ENCODE results near the gene HSPB9. TPM values are rescaled to one million over a fixed set of nuclear protein-coding genes. Genes with fewer than 3 reads are reported as not detected.

Gene HSPB9
- total RNA-seq, 1 experiment from 2014 or later, result 0.15 TPM

GRCh38 chr17:42165751-42166150 is 43.1 kb downstream of the HSPB9 start:
- Histone ChIP-seq H3K79me1 (ENCODE audit: insufficient read depth, low read depth, low read length, poor library complexity, severe bottlenecking) (no peaks in the 10 kb centered on the region), H3K4me1 (ENCODE audit: insufficient read depth, low read length) (no peaks in the 10 kb centered on the region), H3K4me2 (ENCODE audit: insufficient read depth, insufficient read length, low read length) (no peak overlapping the region), H2BK12ac (ENCODE audit: insufficient read length, low read depth, low read length) (no peak overlapping the region), H2BK5ac (ENCODE audit: insufficient read length, low read length) (no peak overlapping the region), H4K91ac (ENCODE audit: insufficient read length, low read depth, low read length) (no peak overlapping the region), H3K9ac (ENCODE audit: extremely low read depth, insufficient read length, low read length) (no peak overlapping the region), H3K4ac (ENCODE audit: low read depth, low read length) (no peak overlapping the region), H4K5ac (ENCODE audit: insufficient read length, low read depth, low read length) (no peak overlapping the region), H3T11ph (ENCODE audit: low read length) (no peak overlapping the region), H2BK120ac (ENCODE audit: low read depth, low read length, poor library complexity, severe bottlenecking) (no peak overlapping the region), H4K20me1 (ENCODE audit: control insufficient read depth, insufficient read depth, insufficient read length) (no peaks in the 10 kb centered on the region), H4K8ac (replicated peaks; ENCODE audit: insufficient read length, low read depth, low read length) (no peak overlapping the region), H3K27me3 (ENCODE audit: insufficient read depth, low read length) (no peaks in the 10 kb centered on the region), H2BK15ac (ENCODE audit: low read depth, low read length) (no peak overlapping the region), H3K79me2 (ENCODE audit: insufficient read depth, low read length) (no peaks in the 10 kb centered on the region), H2AK5ac (ENCODE audit: insufficient read length, low read length) (no peak overlapping the region), H3K23me2 (ENCODE audit: insufficient read length, low read depth, low read length, poor library complexity, severe bottlenecking) (no peaks in the 10 kb centered on the region), H2BK20ac (ENCODE audit: low read depth, low read length, poor library complexity, severe bottlenecking) (no peak overlapping the region), H3K9me3 (ENCODE audit: control insufficient read depth, low read depth, low read length) (no peaks in the 10 kb centered on the region), H3K27ac (ENCODE audit: insufficient read length, low read depth, low read length) (no peak overlapping the region), H3K18ac (ENCODE audit: insufficient read length, low read depth, low read length) (no peak overlapping the region), H2AFZ (ENCODE audit: low read length) (no peak overlapping the region), H3K56ac (ENCODE audit: insufficient read length, low read depth, low read length) (no peak overlapping the region), H3K23ac (ENCODE audit: insufficient read length, low read depth, low read length) (no peak overlapping the region), H3K14ac (ENCODE audit: insufficient read depth, low read length) (no peak overlapping the region)
- Mint-ChIP-seq H3K36me3 (ENCODE audit: insufficient read depth in 1 of 3, low read depth in 3 of 3) (no peaks in the 10 kb centered on the region), H3K9me3 (no peaks in the 10 kb centered on the region), H3K27ac (no peak overlapping the region; a peak in 1 of 7 replicates), H3K4me1 (peaks cover 2 to 4% of the 10 kb centered on the region in 2 experiments; a peak in 3 of 4 replicates), H3K27me3 (ENCODE audit: low read depth) (peaks cover 2% of the 10 kb centered on the region; the same call in 1 of the 2 replicates), H3K4me3 (no peak overlapping the region)
- no peak for TF ChIP-seq CTCF (conservative IDR thresholded peaks at IDR 0.05)
- DNase-seq, result no peak
- WGBS (ENCODE audit: extremely low coverage, insufficient read length, low lambda C conversion rate), result no CpG with 5 or more reads among the region's 6 CpGs
